NCI-H524 (cell line): Measurements from ENCODE around the gene SPINK6.

Source experiments
- DNase-seq, 2 experiments: peaks; one replicate each; lab custom pipeline; 2025; lab: John Stamatoyannopoulos, UW

Gene SPINK6

DNA sequence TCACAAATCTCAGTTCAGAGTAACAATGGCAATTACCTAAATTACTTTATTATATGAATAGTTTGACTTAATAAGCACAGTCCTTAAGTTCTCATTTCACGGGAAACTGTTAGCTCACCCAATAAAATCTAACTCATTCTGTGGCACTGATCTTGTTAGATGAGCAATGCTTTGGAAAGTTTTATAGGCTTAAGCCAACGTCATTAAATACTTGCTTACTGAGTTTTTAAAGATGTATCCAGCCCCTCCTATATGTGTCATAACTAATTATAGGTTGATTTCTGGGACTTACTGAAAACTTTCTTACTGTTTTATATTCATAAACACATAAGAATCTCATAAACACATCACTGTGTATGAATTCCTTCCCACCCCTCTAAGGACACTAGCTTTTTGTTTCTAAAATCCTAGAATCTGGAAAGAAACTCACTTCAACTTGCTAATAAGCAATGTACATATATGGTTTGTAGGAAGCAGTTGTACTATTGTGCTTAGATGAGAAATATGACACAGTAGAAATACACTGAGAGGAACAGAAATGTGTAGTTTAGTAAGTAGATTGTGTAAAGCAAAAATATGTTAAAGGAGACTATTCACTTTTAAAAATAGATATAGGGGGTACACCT lies 21.4 kb downstream of the SPINK6 start:
- DNase-seq = no peak

GRCh38 chr5:148228392-148228984 lies 25.6 kb downstream of the SPINK6 start:
- no peak for DNase-seq

DNA sequence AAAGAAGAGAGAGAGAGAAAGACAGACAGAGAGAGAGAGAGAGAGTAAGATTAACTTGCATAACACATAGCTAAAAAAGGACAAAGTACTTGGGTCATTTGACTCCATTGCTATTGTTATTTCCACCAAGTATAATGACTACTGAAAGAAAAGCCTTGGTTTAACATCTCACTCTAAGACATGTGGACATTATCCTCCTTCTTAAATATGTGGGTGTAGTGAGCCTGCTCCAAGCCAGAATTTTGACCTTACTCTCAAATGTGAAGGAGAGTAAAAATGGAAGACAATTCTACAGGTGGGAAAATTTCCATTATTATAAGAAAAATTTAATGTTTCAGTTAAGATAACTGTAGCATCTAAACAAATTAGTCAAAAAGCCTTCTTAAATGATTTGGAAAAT lies 27.0 kb downstream of the SPINK6 start:
- no peak for DNase-seq

GRCh38 chr5:148230240-148230639 lies 27.4 kb downstream of the SPINK6 start:
- DNase-seq = no peak

- no peak for DNase-seq
Observed at GRCh38 chr5:148237785-148238417, 35.1 kb downstream of the SPINK6 start.

- no peak for DNase-seq
Observed at GRCh38 chr5:148238418-148238794, 35.6 kb downstream of the SPINK6 start, which contains the start of gene MARCOL. MARCOL (plus strand) TSS chr5:148238525; CDS start chr5:148238598, 73 bp downstream.

DNA sequence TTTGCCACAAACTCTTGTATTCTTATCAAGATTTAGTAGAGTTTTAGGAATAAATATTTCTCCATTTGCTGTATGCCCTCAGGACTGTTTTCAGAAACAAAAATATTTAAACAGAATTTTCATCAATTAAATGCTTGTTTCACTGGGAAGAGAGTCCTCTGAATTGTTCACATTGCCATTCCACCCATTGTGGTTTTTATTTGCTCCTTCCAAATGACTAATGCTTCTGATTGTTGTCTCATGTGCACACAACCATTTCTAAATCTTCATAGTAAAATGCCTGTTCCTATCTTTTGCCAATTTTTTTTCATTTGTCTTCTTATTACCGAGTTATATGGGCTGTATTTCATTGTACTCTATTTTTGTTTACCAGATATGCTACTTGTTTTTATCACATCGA lies 46.1 kb downstream of the SPINK6 start:
- DNase-seq = no peak

- DNase-seq = no peak
Observed at GRCh38 chr5:148255456-148255855, 52.6 kb downstream of the SPINK6 start.

GRCh38 chr5:148259288-148259687 lies 56.4 kb downstream of the SPINK6 start:
- no peak for DNase-seq

DNA sequence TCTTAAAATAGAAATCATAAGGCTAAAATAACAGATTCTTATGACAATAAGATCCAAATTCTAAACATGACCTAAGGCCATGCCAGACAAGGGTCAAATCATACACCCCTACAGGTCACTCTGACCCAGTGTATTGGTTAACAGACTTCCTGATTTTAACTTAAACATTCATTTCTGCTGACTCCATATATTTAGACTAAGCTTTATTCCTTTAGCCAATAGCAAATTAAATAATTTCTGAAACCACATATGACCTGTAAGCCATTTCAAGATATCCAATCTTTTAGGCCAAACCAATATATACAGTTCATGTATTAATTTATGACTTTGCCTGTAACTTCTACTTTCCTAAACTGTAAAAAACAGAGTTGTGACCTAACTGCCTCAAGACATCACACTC lies 58.4 kb downstream of the SPINK6 start:
- DNase-seq = no peak
